HL-60 (cell line): Measurements from ENCODE around the gene SLC10A7.

Experiments used
- DNase-seq, 2 experiments: peaks; one replicate each; pipeline ENCODE4 v3.0.0-alpha.2; 2010 to 2020; ENCODE audit warnings: low read depth in 1 of 2, low spot score in 1 of 2
- H3K27ac ChIP-seq: fragments of 250-450 bp; sonication (Bioruptor Pico); replicated peaks from 2 replicates; pipeline ENCODE4 v1.5.1; 2020; ENCODE audit warnings: mild to moderate bottlenecking, moderate library complexity
- H3K27me3 ChIP-seq: fragments of 250-450 bp; sonication (Bioruptor Pico); 2 replicates; pipeline ENCODE4 v1.5.1; 2021; ENCODE audit warnings: mild to moderate bottlenecking, moderate library complexity; ENCODE audit not compliant: insufficient read depth, poor library complexity, severe bottlenecking
- H3K4me3 ChIP-seq: replicated peaks from 2 replicates; pipeline ENCODE4 v1.5.1; 2011; ENCODE audit warnings: mild to moderate bottlenecking, control low read depth, low read length; ENCODE audit not compliant: insufficient read depth
- GABPA ChIP-seq: IDR thresholded peaks from 2 replicates; pipeline ENCODE4 v1.6.1; 2012; ENCODE audit warnings: low read depth
- POLR2AphosphoS5 ChIP-seq: IDR thresholded peaks from 2 replicates; pipeline ENCODE4 v1.6.1; 2012; ENCODE audit warnings: low read depth
- SPI1 ChIP-seq: IDR thresholded peaks from 2 replicates; pipeline ENCODE4 v1.6.1; 2012; ENCODE audit warnings: low read depth, mild to moderate bottlenecking, borderline replicate concordance
- TF ChIP-seq, protein P1 (sequence below): IDR thresholded peaks from one replicate; pipeline ENCODE4 v1.5.1; 2011; ENCODE audit warnings: low read length, control low read depth, inconsistent platforms; ENCODE audit not compliant: insufficient read depth
- TF ChIP-seq, protein P2 (sequence below): IDR thresholded peaks from 2 replicates; pipeline ENCODE4 v1.6.1; 2012; ENCODE audit warnings: low read depth; ENCODE audit not compliant: insufficient replicate concordance

Gene SLC10A7

DNA sequence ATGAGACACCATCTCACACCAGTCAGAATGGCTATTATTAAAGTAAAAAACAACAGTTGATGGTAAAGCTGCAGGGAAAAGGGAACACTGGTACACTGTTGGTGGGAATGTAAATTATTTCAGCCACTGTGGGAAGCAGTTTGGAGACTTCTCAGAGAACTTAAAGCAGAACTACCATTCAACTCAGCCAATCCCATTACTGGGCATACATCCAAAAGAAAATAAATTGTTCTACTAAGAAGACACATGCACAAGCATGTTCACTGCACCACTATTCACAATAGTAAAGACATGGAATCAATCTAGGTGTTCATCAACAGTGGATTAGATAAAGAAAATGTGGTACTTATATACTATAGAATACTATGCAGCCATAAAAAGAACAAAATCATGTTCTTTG is 172.4 kb downstream of the SLC10A7 start:
- Histone ChIP-seq H3K27me3 (no peaks in the 10 kb centered on the region), H3K4me3 (no peak overlapping the region), H3K27ac (no peak overlapping the region)
- TF ChIP-seq SPI1 (no peak), POLR2AphosphoS5 (no peak), GABPA (no peak)
- TF ChIP-seq, protein P1, sequence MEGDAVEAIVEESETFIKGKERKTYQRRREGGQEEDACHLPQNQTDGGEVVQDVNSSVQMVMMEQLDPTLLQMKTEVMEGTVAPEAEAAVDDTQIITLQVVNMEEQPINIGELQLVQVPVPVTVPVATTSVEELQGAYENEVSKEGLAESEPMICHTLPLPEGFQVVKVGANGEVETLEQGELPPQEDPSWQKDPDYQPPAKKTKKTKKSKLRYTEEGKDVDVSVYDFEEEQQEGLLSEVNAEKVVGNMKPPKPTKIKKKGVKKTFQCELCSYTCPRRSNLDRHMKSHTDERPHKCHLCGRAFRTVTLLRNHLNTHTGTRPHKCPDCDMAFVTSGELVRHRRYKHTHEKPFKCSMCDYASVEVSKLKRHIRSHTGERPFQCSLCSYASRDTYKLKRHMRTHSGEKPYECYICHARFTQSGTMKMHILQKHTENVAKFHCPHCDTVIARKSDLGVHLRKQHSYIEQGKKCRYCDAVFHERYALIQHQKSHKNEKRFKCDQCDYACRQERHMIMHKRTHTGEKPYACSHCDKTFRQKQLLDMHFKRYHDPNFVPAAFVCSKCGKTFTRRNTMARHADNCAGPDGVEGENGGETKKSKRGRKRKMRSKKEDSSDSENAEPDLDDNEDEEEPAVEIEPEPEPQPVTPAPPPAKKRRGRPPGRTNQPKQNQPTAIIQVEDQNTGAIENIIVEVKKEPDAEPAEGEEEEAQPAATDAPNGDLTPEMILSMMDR = no peak
- TF ChIP-seq, protein P2, sequence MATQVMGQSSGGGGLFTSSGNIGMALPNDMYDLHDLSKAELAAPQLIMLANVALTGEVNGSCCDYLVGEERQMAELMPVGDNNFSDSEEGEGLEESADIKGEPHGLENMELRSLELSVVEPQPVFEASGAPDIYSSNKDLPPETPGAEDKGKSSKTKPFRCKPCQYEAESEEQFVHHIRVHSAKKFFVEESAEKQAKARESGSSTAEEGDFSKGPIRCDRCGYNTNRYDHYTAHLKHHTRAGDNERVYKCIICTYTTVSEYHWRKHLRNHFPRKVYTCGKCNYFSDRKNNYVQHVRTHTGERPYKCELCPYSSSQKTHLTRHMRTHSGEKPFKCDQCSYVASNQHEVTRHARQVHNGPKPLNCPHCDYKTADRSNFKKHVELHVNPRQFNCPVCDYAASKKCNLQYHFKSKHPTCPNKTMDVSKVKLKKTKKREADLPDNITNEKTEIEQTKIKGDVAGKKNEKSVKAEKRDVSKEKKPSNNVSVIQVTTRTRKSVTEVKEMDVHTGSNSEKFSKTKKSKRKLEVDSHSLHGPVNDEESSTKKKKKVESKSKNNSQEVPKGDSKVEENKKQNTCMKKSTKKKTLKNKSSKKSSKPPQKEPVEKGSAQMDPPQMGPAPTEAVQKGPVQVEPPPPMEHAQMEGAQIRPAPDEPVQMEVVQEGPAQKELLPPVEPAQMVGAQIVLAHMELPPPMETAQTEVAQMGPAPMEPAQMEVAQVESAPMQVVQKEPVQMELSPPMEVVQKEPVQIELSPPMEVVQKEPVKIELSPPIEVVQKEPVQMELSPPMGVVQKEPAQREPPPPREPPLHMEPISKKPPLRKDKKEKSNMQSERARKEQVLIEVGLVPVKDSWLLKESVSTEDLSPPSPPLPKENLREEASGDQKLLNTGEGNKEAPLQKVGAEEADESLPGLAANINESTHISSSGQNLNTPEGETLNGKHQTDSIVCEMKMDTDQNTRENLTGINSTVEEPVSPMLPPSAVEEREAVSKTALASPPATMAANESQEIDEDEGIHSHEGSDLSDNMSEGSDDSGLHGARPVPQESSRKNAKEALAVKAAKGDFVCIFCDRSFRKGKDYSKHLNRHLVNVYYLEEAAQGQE = no peak
- no peak for DNase-seq

DNA sequence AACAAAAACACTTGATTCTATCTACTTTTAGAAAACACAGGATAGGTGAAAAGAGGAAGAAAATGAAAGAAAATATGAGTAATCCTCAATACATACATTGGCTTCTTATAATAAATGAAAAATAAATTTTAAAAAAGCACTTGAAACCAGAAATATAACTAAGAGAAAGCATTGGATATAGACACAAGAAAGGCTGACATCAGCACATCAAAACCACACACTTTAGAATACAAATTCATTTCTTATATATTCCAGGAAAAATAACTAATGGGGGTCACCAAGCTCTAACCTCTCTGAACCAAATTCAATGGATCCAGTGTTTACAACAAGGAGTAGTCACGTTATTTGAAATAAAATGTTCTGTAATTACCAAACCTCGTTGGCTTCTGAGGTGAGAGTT is 173.9 kb downstream of the SLC10A7 start:
- no peak overlapping the region for H3K4me3 ChIP-seq
- no peak overlapping the region for H3K27ac ChIP-seq
- TF ChIP-seq, protein P1 = no peak
- no peaks in the 10 kb centered on the region for H3K27me3 ChIP-seq
- no peak for DNase-seq

DNA sequence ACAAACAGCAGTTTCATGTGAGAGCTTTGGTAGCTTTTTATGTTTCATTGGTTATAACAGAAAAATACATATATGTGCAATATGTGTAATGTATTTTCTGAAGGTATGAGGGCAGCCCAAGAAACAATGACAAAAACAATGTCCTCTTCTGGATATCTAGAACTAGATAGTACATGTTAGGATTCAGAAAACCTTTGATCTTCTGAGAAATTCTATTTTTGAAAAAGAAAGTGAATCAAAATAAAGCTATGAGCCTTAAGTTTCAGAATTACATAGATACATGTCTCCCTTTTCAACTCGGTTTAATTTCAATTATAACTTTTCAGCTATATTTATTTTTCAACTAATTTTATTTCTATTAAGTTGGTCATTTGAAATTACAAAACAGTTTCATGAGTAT is 175.5 kb downstream of the SLC10A7 start:
- TF ChIP-seq SPI1 = no peak
- no peak for TF ChIP-seq GABPA
- TF ChIP-seq POLR2AphosphoS5 = no peak
- TF ChIP-seq, protein P2 = no peak
- TF ChIP-seq, protein P1 = no peak
- H3K4me3 ChIP-seq = no peak overlapping the region
- no peak for DNase-seq
- no peaks in the 10 kb centered on the region for H3K27me3 ChIP-seq
- H3K27ac ChIP-seq = no peak overlapping the region

DNA sequence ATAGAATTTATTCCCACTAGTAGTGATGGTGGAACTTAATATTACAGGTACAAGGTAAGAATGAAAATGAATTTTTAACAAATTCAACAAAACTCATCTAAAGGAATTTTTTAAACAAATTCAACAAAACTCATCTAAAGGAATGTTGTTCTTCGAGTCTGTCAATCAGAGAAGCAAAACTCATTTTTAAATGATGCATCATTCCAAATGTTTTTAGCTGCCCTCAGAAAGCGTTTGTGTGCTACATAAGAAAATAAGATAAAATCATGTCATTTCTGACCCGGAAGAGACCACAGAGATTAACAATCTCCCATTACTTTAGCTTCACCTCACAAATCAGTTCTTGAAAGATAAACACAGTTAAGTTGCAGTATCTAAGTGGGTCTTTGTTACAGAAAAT is 178.0 kb downstream of the SLC10A7 start:
- no peak overlapping the region for H3K4me3 ChIP-seq
- TF ChIP-seq, protein P1 = no peak
- TF ChIP-seq GABPA = no peak
- TF ChIP-seq, protein P2 = no peak
- TF ChIP-seq POLR2AphosphoS5 = no peak
- no peak for TF ChIP-seq SPI1
- H3K27ac ChIP-seq = no peak overlapping the region
- no peaks in the 10 kb centered on the region for H3K27me3 ChIP-seq
- DNase-seq = no peak
